ENCODE measurements around the gene MRPL37.
A peak's percentile ranks its signal among the peaks of the same experiment; 100 is the strongest.
"Not testable (repeated sequence)": the region's sequence is repeated elsewhere in the genome, so short reads cannot be mapped to it uniquely, and the experiment has no call there.

Gene MRPL37

DNA sequence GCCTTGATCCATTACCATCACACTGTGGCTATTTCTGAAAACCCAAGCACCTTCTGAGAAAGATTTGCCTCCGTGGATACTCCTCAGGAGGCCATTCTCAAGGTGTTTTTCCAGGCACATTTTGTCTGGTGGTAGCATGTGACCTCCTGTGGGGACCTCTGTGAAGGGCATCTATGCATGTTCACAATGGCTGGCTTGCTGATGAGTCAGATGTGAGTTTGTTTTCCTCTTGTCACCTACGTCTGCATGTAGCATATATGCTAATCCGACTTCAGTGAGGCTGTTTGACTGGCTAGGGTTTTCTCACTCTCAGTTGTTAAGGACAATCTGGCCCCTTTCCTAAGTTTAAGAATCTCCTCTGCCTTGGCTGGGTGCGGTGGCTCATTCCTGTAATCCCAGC is 7.9 kb downstream of the MRPL37 start:
- not testable (repeated sequence) for H3K27me3 ChIP-seq (ENCODE audit: control insufficient read depth, insufficient read depth, low read length); H3K4me1 ChIP-seq (ENCODE audit: control insufficient read depth, insufficient read depth, low read length); H3K27ac ChIP-seq (ENCODE audit: low read depth, low read length); H3K4me3 ChIP-seq (ENCODE audit: low read length); H3K9ac ChIP-seq (ENCODE audit: low read length)
- H3K36me3 ChIP-seq (ENCODE audit: control insufficient read depth, insufficient read depth, low read length), result peaks cover 42% of the 10 kb centered on the region

DNA sequence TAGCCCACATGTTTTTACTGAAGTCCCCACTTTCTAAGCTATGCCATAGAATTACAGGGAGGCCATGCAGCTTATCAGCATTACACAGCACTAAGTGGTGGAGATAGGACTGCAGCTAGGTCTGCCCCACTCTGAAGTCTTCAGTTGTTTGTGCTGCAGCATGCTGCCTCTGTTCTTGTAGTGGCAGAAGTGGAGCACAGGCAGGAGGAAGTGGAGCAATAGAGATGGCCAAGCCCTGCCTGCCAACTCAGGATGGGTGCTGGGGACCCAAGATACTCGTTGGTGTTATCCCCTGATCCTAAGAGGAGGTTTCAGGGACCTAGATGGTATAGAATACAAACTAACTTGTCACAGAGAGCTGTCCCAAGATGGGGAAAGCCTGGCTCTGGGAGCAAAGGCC is 12.9 kb downstream of the MRPL37 start:
- Histone ChIP-seq H3K27ac (ENCODE audit: low read depth, low read length) (no peak overlapping the region), H3K36me3 (ENCODE audit: control insufficient read depth, insufficient read depth, low read length) (peaks cover 62% of the 10 kb centered on the region), H3K4me3 (ENCODE audit: low read length) (no peak overlapping the region), H3K4me1 (ENCODE audit: control insufficient read depth, insufficient read depth, low read length) (no peaks in the 10 kb centered on the region), H3K9ac (ENCODE audit: low read length) (no peak overlapping the region), H3K27me3 (ENCODE audit: control insufficient read depth, insufficient read depth, low read length) (no peaks in the 10 kb centered on the region)

GRCh38 chr1:54215523-54215922 is 15.6 kb downstream of the MRPL37 start:
- peaks cover 18% of the 10 kb centered on the region for H3K4me1 ChIP-seq (ENCODE audit: control insufficient read depth, insufficient read depth, low read length)
- no peaks in the 10 kb centered on the region for H3K27me3 ChIP-seq (ENCODE audit: control insufficient read depth, insufficient read depth, low read length)
- H3K36me3 ChIP-seq (ENCODE audit: control insufficient read depth, insufficient read depth, low read length), result peaks cover 62% of the 10 kb centered on the region
- H3K4me3 ChIP-seq (ENCODE audit: low read length), result no peak overlapping the region
- no peak overlapping the region for H3K27ac ChIP-seq (ENCODE audit: low read depth, low read length)
- H3K9ac ChIP-seq (ENCODE audit: low read length), result no peak overlapping the region

- Histone ChIP-seq H3K9ac (ENCODE audit: low read length) (no peak overlapping the region), H3K4me3 (ENCODE audit: low read length) (no peak overlapping the region), H3K27me3 (ENCODE audit: control insufficient read depth, insufficient read depth, low read length) (no peaks in the 10 kb centered on the region), H3K27ac (ENCODE audit: low read depth, low read length) (peak overlapping the region; percentile 33), H3K4me1 (ENCODE audit: control insufficient read depth, insufficient read depth, low read length) (peaks cover 18% of the 10 kb centered on the region), H3K36me3 (ENCODE audit: control insufficient read depth, insufficient read depth, low read length) (peaks cover 41% of the 10 kb centered on the region)
Measured at GRCh38 chr1:54218883-54219687, 19.1 kb downstream of the MRPL37 start.

DNA sequence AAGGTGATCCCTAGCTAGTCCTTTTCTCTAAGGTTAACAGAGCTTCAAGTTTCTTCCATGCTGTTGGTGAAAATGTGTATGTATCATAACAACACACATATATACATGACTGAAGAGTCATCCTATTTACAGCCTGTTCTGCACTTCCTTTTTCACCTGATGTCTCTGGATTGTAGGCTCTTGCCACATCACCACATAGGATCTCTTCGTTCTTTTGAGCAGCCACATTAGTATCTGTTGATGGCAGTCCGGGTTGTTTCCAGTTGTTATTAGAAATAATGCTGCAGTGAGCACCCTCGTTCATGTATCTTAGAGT is 19.7 kb downstream of the MRPL37 start:
- peaks cover 37% of the 10 kb centered on the region for H3K36me3 ChIP-seq (ENCODE audit: control insufficient read depth, insufficient read depth, low read length)
- no peaks in the 10 kb centered on the region for H3K27me3 ChIP-seq (ENCODE audit: control insufficient read depth, insufficient read depth, low read length)
- peak overlapping the region; percentile 33 for H3K27ac ChIP-seq (ENCODE audit: low read depth, low read length)
- no peak overlapping the region for H3K4me3 ChIP-seq (ENCODE audit: low read length)
- peaks cover 18% of the 10 kb centered on the region for H3K4me1 ChIP-seq (ENCODE audit: control insufficient read depth, insufficient read depth, low read length)
- no peak overlapping the region for H3K9ac ChIP-seq (ENCODE audit: low read length)

DNA sequence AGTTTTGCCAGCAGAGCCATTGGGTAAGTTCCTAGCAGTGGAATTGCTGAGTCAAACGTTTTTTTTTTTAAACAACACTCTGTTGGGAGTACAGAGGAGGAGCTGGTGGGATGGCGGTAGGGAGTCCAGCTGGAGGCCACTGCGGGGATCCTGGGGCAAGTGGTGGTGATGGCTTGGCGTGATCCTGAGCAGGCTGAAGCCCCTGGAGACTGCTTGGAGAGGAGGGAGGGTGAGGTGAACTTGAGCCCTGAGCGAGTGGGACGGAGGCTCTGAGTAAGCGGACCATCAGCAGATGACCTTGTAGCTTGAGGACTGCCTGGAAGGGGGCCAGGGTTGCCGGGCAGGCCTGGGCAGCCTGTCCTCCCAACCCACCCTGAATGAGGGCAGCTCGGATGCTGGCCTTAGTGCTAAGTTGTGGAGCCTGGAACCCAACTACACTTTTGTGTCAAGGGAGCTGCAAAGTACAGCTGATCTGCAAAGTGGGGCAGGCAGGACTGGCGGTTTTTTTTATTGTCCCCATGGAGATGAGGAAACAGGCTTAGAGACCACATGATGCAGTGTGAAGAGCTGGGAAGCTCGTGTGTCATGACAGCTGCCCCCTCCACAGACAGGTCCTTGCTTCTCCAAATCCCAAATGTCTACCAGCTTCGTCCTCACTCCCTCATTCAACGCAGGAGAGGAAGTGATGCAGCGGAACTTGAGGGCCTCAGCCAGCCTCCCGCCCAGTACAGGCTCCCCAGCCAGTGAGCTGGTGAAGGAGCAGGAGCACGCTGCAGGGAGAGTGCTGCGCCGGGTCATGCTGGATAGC is 20.2 kb downstream of the MRPL37 start:
- Histone ChIP-seq H3K36me3 (ENCODE audit: control insufficient read depth, insufficient read depth, low read length) (peaks cover 31% of the 10 kb centered on the region), H3K27me3 (ENCODE audit: control insufficient read depth, insufficient read depth, low read length) (no peaks in the 10 kb centered on the region), H3K4me1 (ENCODE audit: control insufficient read depth, insufficient read depth, low read length) (peaks cover 18% of the 10 kb centered on the region), H3K27ac (ENCODE audit: low read depth, low read length) (peak overlapping the region; percentile 33), H3K9ac (ENCODE audit: low read length) (no peak overlapping the region), H3K4me3 (ENCODE audit: low read length) (no peak overlapping the region)

DNA sequence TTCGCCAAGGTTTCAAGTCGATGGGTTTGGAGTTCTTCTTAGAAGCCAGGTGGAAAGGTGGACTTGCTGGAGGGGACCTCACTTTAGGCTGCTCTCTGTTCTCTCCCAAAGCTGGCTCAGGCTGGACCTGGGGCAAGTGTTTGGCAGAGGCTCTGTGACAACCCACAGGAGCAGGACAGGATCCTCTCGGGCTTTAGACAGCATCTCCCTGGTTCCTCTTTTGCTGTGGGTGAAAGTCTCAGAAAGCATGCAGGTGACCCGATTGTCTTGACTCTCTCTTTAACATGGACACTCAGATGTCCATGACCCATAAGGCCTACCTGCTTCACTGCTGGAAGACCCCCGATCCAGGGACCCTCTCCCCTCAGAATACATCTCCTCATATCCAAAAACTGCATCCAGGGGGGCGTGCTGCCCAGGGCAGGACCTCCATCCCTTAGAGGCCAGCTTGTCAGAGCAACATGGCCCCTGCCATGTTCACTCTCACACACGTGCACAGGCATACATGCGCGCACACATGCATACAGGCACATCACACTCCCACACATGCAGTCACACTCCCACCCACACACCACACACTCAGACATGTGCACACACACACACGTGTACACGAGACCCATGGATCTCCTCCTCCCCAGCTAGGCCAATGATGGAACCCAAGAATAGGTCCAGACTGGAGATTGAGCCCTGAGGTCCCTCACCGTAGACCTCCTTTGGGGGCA is 21.3 kb downstream of the MRPL37 start:
- Histone ChIP-seq H3K9ac (ENCODE audit: low read length) (no peak overlapping the region), H3K27me3 (ENCODE audit: control insufficient read depth, insufficient read depth, low read length) (no peaks in the 10 kb centered on the region), H3K36me3 (ENCODE audit: control insufficient read depth, insufficient read depth, low read length) (peaks cover 27% of the 10 kb centered on the region), H3K4me3 (ENCODE audit: low read length) (no peak overlapping the region), H3K4me1 (ENCODE audit: control insufficient read depth, insufficient read depth, low read length) (peaks cover 18% of the 10 kb centered on the region), H3K27ac (ENCODE audit: low read depth, low read length) (no peak overlapping the region)

GRCh38 chr1:54221867-54222484 is 22.0 kb downstream of the MRPL37 start:
- no peak overlapping the region for H3K9ac ChIP-seq (ENCODE audit: low read length)
- peaks cover 21% of the 10 kb centered on the region for H3K36me3 ChIP-seq (ENCODE audit: control insufficient read depth, insufficient read depth, low read length)
- H3K4me1 ChIP-seq (ENCODE audit: control insufficient read depth, insufficient read depth, low read length), result peaks cover 18% of the 10 kb centered on the region
- no peaks in the 10 kb centered on the region for H3K27me3 ChIP-seq (ENCODE audit: control insufficient read depth, insufficient read depth, low read length)
- H3K4me3 ChIP-seq (ENCODE audit: low read length), result no peak overlapping the region
- H3K27ac ChIP-seq (ENCODE audit: low read depth, low read length), result no peak overlapping the region

DNA sequence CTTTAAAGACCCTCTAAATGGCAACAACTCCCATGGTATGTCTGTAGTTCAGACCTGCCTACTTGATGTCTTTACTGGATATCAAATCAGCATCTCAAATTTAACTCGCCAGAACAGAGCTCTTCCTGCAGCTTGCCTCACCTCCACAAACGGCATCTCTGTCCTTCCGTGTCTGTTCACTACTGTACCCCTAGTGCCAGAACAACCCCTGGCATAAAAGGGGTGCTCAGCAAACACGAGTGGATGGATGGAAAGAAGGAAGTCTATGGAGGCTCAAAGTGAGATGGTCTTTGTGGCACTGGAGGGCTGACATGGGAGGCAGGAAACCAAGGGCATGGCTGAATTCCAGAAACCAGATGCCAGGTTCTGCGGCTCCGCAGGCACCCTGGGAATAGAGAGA is 22.7 kb downstream of the MRPL37 start:
- peaks cover 14% of the 10 kb centered on the region for H3K36me3 ChIP-seq (ENCODE audit: control insufficient read depth, insufficient read depth, low read length)

DNA sequence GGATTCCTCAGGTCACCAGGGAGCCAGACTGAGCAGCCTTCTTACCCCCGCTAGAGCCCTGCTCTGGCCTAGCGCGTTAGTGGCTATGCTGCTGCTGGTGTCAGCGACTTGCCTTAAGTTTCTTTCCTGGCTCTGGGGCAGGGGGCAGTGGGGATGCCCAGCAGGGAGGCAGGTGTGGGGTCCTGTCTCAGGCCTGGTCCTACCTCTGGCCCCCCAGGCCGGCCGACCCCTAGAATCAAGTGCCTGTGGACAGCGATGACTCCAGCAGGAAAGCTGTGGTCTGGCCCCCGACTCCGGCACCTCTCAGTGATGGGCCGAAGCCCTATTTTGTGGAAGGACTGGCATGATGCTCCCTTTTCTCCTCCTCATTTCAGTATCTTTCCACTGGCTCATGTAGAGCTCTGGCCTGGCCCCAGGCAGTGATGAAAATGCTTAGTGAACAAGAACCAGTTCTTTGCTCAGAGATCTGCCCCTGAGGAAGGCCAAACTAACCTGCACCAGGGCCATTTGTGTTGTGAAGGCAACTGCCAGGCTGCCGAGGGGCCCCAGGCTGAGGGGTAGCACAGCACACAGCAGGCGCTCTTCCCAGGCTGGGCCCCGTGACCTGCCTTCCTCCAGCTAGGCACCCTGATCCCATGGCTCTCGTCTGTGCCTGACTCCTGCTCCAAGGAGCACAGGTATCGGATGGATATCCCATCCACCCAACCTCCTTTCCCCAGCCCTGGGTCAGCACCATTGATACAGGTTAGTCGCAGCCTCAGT is 23.7 kb downstream of the MRPL37 start:
- Histone ChIP-seq H3K4me1 (ENCODE audit: control insufficient read depth, insufficient read depth, low read length) (peaks cover 20% of the 10 kb centered on the region), H3K9ac (ENCODE audit: low read length) (no peak overlapping the region), H3K36me3 (ENCODE audit: control insufficient read depth, insufficient read depth, low read length) (peaks cover 6% of the 10 kb centered on the region), H3K4me3 (ENCODE audit: low read length) (no peak overlapping the region), H3K27ac (ENCODE audit: low read depth, low read length) (no peak overlapping the region), H3K27me3 (ENCODE audit: control insufficient read depth, insufficient read depth, low read length) (no peaks in the 10 kb centered on the region)

More for the DNA sequence above, 22.7 kb downstream of the MRPL37 start:
- Histone ChIP-seq H3K4me1 (ENCODE audit: control insufficient read depth, insufficient read depth, low read length) (peaks cover 23% of the 10 kb centered on the region), H3K9ac (ENCODE audit: low read length) (no peak overlapping the region), H3K4me3 (ENCODE audit: low read length) (no peak overlapping the region), H3K27ac (ENCODE audit: low read depth, low read length) (no peak overlapping the region), H3K27me3 (ENCODE audit: control insufficient read depth, insufficient read depth, low read length) (no peaks in the 10 kb centered on the region)

DNA sequence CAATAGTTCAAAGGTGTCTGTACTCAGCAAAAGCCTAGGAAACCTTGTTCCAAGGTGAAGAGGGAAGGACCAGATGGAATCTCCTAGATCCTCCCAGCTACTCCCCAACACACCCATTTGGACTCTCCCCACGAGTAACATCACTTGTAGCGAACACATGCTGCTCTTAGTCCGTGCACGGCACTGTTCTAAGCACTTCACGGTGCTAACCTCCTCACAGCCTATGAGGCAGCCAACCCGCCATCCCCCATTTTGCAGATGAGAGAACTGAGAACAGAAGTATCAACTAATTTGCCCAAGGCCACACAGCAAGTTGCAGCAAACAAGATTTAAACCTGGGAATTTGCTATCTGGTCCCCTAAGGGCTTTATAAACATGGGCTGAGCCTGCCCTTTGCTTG is 24.3 kb downstream of the MRPL37 start:
- Histone ChIP-seq H3K9ac (ENCODE audit: low read length) (no peak overlapping the region), H3K27me3 (ENCODE audit: control insufficient read depth, insufficient read depth, low read length) (no peaks in the 10 kb centered on the region), H3K36me3 (ENCODE audit: control insufficient read depth, insufficient read depth, low read length) (peaks cover 2% of the 10 kb centered on the region), H3K4me3 (ENCODE audit: low read length) (no peak overlapping the region), H3K27ac (ENCODE audit: low read depth, low read length) (no peak overlapping the region), H3K4me1 (ENCODE audit: control insufficient read depth, insufficient read depth, low read length) (peaks cover 17% of the 10 kb centered on the region)

Measured in rectal smooth muscle tissue (tissue), 1 donor.